ENCODE results near the gene CEACAM21.

GRCh38 chr19:41577833-41578232 lies 1.9 kb downstream of the CEACAM21 start:
- TF ChIP-seq POLR2A (IDR thresholded peaks at IDR 0.05) (no peak), CTCF (IDR thresholded peaks at IDR 0.05) (no peak)

All from testis (tissue), 2 donors.